ENCODE data around the gene HPS4.

The HPS4 gene

DNA sequence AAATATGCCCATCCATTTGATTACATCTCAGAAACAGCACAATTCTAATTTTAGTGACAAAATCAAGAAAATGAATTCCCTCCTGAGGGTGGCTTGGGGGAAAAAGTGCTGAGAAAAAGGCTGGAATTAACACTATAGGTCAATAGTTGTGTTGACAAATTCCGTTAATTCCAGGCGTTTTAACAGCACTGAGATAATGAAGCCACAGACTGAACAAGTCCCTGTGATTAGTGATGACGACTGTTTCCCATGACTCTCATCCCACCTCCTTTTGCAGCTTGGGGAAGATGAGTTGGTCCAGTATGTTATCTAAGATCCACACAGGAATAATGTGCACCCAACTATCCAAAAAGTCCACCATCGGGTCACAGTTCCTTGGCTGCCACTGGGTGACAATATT, 12.9 kb upstream of the HPS4 start:
- FAIRE-seq = no peak

DNA sequence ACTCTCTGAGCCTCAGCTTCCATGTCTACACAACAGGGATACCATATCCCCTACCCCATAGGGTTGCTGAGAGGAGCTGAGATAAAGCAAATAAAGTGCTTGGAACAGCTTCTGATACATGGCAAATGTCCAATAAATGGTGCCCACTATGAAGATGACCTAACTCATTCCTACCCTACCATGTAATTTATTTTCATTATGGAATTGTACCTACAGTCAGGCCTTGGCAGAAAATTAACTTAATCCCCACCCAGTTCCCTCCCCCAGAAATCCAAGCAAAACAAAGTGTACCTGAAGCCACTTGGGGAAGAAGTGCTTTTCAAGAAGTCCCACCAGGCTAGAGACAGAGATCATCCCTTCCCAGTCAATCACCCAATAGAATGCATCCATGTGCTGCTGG, 10.9 kb upstream of the HPS4 start:
- FAIRE-seq = no peak

DNA sequence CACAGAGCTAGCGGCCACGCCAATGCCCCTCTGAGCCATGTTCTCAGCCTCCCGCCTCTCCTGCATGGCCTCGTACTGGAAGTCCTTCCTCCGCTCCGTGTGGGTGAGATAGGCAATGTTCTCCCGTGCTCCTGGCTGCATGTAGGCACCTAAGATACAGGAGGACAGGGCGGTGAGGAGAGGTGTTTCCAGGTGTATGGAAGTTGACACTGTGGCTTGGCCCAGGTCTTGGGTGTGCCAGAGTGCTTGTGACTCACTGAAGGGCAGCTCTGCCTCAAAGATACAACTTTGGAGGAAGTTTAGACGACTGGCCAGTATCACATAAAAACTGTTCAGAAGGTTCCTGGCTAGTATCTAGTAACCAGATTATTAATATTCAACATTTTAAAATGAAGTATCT, 8.6 kb upstream of the HPS4 start:
- FAIRE-seq = no peak

DNA sequence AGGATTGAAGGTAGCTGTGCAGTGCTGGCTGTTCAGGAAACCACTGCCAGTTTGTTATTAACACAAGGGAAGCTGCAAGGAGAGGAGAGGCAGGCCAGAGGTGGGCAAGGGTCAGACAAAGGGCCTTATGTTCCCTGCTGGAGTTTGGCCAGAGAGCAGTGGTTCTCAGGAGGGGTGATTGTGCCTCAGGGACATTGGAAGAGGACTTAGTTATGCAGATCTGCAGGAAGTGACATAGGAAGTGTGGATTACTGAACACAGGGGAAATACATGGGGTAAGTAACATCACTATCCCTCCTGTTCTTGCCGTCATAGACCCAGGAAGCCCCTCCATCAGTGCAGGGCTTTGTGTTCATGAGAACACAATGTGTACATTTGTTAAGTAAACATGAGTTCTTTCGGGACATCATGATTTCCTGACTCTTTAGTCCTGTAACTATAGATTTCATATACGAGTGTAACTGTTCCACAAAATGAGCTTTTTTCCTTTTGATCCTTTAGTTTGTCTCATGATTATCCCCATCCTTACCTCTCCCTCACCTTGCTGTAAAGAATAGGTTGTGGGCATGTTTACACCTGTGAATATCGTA, 6.0 kb upstream of the HPS4 start:
- FAIRE-seq = no peak

DNA sequence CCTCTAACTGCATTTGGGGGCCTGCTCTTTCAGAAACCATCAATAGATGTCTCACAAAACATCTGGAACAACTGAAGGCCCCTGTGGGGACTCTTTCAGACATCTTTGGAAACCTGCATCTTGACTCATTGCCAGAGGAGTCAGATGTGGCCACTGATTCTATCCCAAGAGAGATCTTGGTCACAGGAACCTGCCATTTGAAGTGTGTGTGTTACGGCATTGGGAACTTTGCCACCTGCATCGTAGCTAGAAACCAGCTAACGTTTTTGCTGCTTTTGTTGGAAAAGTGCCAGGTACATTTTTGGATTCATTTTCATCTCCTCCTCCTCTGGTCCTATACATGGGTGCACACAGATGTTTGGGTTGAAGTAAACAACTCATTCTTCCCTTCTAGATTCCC, 4.4 kb upstream of the HPS4 start:
- FAIRE-seq = no peak

DNA sequence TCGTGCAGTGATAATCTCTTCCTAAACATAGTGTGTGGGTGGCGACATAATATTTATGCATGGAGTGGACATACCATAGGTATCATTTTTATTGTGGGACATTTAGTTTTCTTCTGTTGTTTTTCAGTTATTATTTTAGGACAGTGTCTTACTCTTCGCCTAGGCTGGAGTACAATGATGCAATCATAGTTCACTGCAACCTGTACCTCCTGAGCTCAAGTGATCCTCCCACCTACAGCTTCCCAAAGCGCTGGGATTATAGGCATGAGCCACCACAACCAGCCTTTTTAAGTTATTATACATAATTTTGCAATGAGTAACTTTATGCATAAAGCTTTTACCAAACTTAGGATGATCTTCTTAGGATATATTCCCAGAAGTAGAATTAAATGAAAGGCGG, 2.8 kb upstream of the HPS4 start:
- FAIRE-seq = no peak

DNA sequence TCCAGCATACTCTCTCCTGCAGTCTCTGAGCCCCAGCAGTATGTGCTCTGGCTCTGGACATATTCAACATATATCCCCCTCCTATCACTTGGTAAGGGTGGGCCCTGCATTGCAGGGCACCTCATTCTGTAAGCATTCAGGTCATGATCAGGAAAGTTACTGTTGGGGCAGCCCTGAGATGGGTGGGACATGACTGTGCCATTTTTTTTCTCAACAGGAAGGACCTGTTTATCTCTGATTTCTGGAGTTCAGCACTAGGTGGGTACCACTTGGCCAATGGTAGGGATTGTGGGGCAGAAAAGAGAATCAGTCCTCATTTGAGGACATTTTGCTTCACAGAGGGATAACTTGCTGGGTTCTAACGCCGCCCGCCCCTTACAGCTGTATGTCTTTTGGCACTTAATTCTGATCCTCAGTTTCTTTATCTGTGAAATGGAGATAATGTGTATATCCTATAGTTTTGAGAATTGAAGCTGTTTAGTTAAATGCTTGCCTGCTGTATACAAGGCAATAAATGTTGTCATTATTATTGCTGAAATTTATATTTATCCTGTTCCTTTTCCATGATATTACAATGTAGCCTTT, 2.3 kb upstream of the HPS4 start:
- no peak for FAIRE-seq

DNA sequence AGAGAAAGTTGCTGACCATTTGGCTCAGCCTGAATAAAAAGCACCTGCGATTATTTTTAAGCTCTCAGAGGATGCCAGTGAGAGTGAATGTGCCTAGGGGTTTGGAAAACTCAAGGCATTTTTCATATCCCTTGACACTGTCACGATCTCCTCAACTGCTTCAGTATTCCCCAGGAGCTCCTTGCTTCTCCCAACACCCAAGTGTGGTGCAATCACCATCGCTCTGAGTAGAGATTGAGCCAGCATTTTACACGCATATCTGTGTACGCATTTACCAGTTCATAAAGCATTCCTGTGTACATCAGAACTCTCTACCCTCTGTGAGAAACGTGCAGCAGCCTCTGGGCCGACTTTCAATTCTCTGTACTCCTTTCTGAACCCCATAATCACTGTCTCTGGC, 1.4 kb upstream of the HPS4 start:
- no peak for FAIRE-seq

DNA sequence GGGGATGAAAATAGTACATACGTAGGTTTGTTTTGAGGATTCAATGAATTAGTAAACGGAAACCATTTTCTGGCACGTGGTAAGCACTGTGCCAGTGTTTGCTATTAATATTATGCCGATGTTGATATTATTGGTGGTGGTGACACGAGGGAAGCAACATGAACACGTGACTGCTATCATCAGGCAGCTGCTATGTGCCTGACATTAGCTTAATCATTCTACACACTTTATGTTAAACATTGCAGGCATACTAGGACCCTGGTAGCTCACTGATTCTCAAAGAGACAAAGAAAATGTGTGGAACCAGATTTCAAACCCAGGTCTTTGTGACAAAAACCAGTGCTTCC, 750 bp upstream of the HPS4 start:
- FAIRE-seq = no peak

DNA sequence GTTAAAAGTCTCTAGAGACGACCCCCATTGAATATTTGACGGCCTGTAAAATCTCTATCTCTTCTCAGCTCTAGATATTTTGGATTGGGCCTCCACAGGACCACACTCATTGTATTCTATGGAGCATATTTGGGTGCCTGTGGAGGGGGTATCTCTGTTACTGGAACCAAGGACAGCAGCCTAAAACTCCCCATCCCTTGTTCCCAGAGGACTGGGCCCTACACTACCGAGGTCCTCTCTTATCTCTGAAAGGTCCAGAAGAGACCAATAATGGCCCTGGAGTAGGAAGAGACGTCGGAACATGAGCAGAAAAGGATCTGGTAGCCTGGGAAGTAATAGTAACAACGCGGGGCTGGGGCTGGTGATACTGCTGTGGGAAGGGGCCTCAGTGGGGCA, 542 bp downstream of the HPS4 start:
- no peak for FAIRE-seq

DNA sequence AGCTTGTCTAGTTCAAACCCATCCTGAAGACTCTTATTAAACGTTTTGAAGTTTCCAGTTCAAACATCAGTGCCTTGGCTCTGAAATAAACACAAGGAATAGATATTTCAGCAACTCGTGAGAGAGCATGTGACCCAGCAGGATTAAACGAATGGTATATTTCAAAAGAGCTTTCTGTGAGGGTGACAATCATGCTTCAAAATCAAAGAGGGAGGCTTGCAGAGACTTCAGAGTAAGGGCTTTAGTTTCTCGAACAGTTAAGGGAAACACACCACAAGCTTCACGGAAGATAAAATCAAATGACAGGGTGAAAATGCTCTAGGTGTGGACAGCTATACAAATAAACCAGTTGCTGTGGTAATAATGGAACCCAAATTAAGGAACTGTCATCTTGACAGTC, 1.4 kb downstream of the HPS4 start:
- FAIRE-seq = no peak

DNA sequence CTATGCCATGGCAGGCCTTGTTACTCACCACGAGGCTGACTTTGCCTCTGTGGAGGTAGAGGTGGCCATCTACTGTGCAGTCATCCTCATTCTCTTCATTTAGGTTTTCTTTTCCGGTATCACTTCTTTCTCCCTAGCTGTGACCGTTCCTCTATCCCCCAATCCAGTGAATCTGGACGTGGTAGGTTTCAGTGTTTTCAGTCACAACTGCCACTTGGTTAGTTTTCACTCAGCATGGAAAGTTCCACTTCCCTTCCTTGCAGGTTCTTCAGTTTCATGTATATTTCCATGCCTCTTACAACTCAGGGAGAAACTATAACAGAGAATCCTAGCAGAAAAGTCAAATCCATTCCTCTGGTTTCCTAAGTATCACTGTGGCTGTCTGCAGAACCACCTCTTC, 1.9 kb downstream of the HPS4 start:
- no peak for FAIRE-seq

DNA sequence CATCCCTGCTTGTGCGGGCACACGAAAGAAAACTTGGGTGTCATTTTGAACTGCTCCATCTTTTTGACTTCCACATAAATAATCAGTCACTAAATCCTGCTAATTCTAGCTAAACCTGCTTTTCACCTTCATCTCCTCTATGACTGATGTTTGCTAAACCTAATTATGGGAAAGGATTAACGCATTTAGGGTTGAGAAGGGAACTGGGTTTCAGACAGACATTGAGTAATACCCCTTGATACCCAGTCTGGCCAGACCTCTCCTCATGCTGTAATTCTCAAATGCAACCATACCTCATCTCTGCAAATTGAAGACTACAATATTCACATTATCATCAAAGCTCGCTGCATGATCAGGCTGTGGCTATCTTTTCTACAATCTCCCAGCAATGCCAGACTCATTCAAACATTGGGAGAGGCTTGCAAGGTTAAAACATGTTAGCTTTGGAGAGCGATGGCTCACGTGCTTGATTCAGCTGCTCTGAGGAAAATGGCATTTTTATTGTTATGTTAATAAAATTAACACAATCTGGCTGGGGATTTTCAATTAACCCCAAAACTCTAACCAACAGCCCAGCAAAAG, 2.4 kb downstream of the HPS4 start:
- FAIRE-seq = no peak

DNA sequence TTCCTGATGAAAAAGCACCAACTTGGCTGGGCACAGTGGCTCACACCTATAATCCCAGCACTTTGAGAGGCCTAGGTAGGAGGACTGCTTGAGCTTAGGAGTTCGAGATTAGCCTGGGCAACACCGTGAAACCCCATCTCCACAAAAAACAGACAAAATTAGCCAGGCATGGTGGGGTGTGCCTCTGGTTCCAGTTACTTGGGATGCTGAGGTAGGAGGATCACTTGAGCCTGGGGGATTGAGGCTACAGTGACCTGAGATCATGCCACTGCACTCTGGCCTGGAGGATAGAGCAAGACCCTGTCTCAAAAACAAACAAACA, 3.0 kb downstream of the HPS4 start:
- no peak for FAIRE-seq

DNA sequence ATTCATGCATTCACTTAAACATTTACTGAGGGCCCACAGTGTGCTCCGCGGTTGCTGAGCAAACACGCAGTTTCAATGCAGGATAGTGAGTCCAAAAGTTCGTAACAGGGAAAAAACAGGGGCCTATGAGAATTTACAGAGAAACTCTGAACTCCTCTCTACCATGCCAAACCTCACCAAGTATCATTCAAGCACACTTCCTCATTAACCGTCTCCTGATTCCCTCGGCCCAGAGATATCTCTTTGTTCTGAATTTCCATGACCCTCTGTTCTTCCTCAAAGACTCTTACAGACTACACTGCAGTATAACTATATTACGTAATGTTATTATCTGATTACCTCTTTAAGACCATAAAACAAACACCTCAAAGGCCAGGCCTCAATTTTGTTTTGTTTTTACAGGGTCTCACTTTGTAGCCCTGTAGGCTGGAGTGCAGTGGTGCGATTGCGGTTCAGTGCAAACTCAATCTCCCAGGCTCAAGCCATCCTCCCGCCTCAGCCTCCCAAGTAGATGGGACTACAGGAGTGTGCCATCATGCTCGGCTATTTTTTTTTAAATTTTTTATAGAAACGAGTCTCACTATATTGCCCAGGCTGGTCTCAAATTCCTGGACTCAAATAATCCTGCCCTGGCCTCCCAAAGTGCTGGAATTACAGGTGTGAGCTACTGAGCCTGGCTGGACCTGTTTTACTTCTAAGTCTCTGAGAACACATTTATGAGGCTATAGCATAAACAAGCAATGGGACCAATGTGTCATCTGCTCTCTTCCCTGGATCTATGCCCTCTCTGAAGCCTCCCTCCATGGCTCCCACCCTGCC, 3.6 kb downstream of the HPS4 start:
- FAIRE-seq = no peak

DNA sequence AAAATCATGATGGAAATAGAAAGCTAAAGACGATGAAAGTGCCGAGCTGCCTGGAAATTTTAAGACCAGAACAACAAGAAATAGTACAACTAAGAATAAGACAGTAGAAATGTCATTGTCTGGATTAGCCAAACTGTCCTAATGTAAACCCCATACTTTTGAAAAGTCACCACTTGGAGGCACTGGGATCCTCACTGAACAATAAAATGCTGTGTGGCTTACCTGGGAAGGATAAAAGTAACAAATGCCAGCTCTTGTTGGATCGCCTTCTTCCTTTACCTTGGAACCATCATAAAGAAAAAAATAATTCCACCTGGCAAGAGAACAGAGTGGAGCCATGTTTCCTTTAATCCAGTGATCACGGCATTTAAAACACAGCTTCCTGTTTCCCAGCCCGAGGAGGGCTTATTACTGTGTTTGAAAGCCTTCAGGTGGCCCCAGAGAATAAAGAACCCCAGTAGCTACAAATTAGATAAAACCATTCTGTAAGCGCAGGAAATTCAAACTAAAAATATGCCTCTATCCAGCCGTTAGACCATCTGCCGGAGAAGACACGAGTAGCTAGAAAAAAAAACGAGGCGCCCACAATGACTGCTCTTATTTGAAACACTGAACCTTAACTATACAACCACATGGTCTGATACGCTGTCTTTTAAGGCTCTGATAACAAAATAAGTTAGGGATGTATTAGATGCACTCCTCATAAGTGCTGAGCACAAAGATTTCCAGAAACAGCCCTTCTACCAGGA, 4.4 kb downstream of the HPS4 start:
- FAIRE-seq = no peak

DNA sequence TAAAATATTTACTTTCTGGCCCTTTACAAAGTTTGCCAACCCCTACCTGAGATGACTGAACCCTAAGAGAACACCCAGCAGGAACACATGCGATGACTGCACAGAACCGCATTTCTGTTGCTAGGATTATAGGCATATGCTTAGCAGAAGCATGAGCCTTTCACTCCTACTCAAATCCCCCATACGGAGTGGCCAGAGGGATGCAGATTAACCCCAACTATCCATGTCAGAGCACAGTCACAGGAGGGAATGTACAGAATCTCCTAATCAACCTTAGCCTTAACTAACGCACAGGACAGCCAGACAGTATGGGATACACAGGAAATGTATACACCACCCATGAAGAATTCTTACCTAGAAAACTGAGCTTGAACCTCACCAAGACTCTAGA, 6.2 kb downstream of the HPS4 start:
- FAIRE-seq = no peak

DNA sequence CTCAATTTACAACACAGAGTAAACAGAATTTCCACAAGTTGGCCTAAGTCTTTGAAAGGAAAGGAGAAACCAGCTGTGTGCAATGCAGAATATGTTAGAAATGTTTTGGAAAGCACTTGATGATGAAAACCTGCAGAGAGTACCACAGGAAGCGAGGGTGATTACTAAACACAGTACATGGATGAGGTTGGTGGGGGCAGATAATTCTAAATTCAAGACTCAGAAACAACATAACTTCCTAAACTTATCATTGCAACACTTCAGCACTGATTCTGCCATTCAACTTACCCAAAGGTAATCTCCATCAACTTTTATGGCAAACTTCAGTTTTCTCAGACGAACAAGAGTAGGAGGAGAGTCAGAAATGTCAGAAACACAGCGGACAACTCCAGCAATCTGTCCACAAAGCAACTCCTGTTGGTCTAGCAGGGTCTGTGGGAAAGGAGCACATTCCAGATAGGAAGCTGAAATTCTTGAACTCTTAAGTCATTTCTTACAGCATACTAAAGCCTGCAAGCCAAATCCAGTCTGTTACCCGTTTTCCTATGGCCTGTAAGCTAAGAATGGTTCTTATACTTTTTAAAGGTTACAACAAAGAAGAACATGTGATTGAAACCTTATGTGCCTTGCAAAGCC, 6.8 kb downstream of the HPS4 start:
- no peak for FAIRE-seq

DNA sequence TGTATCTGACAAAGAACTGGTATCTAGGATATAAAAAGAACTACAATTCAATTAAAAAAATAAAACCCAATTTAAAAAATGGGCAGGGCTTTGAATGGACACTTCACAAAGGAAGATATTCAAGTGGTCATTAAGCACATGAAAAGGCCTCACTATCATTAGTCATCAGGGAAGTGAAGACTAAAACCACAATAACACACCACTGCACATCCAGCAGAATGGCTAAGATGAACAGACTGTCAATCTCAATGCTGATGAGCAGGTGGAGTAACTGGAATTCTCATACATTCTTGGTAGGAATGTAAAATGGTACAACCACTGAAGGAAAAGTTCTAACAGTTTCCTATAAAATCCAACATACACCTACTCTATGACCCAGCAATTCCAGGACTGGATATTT, 8.9 kb downstream of the HPS4 start:
- no peak for FAIRE-seq

DNA sequence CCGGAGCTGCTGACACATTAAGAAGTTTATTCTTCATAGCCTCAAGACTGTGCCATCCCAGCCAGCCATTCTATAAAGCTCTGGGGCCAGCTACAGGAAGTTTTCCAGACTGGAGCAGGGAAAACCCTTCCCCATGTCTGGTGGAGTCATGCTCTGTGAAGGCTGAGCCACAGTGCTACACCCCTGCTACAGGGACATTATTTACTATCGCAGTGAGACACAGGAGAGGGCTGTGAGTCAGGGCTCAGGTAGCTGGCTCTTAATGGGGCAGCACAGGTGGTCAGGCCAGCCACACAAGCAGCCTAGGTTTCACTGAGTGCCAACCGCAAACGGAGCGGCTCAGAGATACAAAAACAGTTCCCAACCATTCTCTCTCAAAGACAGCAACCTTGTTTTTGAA, 12.1 kb downstream of the HPS4 start:
- FAIRE-seq = no peak

DNA sequence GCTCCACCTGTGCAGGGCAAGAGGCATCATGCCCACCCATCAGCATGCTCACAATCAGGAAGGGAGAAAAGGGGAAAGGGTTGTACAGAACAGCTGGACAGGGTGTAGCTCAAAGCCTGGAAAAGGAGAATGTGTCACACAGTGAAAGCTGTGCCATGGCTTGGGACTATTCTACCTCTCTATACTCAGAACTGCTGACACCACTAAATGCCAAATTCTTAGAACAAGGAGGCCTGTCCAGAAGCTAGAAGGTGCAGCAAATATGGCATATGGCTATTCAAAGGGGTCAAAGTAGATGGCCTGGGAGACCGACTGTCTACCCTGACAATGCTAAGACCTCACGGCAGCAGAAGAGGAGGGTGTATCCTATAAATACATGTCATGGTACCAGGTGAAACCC, 12.8 kb downstream of the HPS4 start:
- FAIRE-seq = no peak

DNA sequence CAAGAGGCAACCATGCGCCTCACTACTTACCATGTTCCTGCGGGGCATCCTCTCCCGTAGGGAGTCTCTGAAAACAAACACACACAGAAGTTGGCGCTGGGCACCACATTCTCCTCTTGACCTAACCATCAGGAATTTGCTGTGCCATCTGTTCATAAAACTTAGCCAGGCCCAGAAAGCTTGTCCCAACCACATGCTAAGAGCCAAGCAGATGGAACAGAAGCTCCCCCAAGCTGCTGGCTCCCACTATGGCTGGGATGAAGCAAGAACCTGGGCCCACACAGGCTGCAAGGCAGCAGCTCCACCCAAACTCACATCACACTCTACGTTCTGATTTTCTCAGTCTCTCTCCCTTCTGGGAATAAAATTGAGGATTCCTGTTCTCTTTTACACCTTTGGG, 17.4 kb downstream of the HPS4 start:
- no peak for FAIRE-seq

DNA sequence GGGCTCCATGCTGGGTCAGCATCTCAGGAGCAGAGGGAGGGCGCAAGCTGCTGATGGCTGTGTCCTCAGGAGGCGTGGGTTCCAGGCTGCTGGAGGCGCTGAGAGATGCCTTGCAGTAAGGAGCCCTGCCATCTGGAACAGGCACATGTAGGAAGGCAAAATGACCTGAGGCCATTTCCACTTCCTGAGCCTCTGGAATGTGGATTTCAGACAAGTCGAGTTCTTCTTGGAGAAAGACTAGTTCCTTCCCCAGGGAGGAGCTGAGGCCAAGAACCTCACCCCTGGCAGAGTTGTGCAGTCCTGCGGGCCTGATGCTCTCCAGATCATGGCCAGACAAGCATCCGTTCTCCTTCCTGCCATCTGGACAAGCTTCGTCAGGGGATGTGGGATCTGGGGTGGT, 19.3 kb downstream of the HPS4 start:
- no peak for FAIRE-seq

Measured in TTC549 (cell line).